Fibroblast of mammary gland (primary cell): Measurements from ENCODE around the gene ACOT11.

Experiments
- DNase-seq: peaks from one replicate; pipeline ENCODE4 v3.0.0-alpha.2; 2010; ENCODE audit warnings: low read depth
- H3K4me3 ChIP-seq: 2 replicates; pipeline ENCODE4 v1.5.1; 2011; ENCODE audit warnings: low read depth, mild to moderate bottlenecking, low read length, moderate library complexity; ENCODE audit not compliant: control insufficient read depth
- CTCF ChIP-seq: conservative IDR thresholded peaks from 2 replicates; pipeline ENCODE4 v1.5.1; 2011; ENCODE audit warnings: low read depth, low read length, inconsistent platforms; ENCODE audit not compliant: control insufficient read depth, insufficient read depth

Gene ACOT11

DNA sequence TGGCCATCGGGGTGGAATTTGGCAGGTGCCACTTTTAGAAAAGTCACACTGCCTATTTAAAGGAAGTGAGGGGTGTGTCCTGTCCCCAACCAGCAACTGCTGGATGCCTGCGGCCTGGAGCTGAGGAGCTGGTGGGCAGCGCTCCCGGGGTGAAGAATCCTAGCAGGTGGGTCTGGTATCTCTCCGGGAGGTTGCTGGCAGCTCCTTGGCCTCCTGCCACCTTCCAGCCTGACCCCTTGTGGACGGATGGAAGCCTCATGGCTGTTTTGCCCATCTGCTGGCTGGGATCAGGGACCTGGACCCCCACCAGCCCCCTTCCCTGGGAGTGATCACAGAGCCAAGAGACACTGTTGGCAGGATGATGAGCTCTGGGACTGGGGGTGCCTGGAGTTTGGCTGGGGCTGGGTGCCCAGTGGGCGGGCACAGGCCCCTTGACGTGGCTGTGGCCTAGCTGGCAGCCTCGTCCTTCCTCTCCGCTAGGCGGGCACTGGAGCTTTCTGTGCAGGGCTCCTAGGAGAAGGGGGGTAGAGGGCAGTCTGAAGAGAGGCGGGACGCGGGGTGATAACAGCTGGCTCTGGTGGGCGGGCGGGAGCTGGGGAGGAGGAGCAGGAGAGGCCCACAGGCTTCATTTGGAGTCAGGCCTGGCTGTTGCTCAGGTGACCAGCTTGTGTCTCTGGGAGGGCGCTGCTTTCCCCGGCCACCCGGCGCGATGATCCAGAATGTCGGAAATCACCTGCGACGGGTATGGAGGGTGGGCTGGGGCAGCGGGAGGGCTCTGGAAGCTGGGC lies at the start of gene ACOT11:
Gene ACOT11 (plus strand): TSS at position 628 of the 788 bp plus-strand sequence. CDS start 82 bp downstream, at position 710.
- TF ChIP-seq CTCF: peak; percentile 33
- DNase-seq: peak; percentile 56
- no peak within 1 kb of the TSS for H3K4me3 ChIP-seq

GRCh38 chr1:54498383-54499096 lies 49.5 kb upstream of the ACOT11 start:
- H3K4me3 ChIP-seq: no peak overlapping the region
- TF ChIP-seq CTCF: no peak
- DNase-seq: no peak

- no peak for TF ChIP-seq CTCF
- peak overlapping the region; percentile 20 for H3K4me3 ChIP-seq
- no peak for DNase-seq
Observed at GRCh38 chr1:54499097-54499359, 49.0 kb upstream of the ACOT11 start.

DNA sequence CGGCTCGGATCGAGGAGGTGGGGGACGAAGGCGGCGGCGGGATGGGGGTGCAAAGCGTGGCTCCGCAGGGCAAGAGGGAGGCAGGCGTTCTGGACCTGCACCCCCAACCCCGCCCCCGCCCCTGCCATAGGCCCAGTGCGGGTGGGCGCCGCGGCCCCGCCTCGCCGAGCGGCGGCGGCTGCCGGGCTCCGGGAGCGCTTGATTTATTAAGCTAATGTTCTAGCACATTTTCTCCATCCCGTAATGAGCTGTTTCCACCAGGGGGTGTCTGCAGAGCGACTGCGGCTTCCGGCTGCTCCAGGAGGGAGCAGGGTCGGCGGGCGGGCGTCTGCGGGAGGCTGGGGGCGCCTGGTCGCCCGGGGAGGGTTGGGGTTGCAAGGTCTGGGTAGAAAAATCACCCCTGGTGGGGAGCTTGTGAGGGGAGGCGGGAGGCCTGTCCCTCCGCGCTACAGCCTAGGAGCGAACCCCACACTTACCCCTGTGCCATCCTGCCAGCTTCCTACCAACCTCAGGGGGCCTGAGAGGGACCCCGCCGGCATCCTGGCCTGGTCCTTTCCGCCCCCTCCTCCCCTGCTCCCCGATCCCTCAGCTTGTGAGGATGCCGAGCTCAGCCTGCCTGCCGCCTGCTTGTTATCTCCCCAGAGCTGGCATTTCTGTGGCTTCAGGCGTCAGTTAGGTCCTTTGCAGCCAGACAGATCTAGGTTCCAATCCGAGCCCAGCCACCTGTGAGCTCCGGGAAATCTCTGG lies 48.5 kb upstream of the ACOT11 start:
- TF ChIP-seq CTCF: peak; percentile 20
- peak; percentile 19 for DNase-seq
- H3K4me3 ChIP-seq: peak overlapping the region; percentile 20

GRCh38 chr1:54500107-54500431 lies 48.0 kb upstream of the ACOT11 start:
- no peak for TF ChIP-seq CTCF
- no peak for DNase-seq
- H3K4me3 ChIP-seq: no peak overlapping the region

DNA sequence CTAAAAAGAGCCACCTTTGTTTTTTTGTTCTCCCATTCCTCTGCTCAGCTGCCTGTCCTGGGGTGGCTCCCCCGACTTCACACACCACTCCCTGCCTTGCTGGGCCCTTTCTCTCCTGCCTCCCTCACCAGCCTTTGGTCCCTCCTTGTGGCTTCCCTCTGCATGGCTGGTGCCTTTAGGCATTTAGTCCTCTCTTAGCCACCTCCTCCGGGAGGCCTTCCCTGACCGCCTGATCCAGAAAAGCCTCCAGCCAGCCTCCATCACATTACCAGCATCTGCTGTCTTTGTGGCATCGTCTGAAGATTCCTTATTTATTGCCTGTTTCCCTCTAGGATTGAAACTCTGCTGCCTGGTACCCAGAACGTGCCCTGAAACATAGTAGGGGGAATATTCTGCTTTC lies 46.2 kb upstream of the ACOT11 start:
- no peak overlapping the region for H3K4me3 ChIP-seq
- TF ChIP-seq CTCF: no peak
- no peak for DNase-seq
